Measurements from ENCODE around the gene HOXD9.

The HOXD9 gene

DNA sequence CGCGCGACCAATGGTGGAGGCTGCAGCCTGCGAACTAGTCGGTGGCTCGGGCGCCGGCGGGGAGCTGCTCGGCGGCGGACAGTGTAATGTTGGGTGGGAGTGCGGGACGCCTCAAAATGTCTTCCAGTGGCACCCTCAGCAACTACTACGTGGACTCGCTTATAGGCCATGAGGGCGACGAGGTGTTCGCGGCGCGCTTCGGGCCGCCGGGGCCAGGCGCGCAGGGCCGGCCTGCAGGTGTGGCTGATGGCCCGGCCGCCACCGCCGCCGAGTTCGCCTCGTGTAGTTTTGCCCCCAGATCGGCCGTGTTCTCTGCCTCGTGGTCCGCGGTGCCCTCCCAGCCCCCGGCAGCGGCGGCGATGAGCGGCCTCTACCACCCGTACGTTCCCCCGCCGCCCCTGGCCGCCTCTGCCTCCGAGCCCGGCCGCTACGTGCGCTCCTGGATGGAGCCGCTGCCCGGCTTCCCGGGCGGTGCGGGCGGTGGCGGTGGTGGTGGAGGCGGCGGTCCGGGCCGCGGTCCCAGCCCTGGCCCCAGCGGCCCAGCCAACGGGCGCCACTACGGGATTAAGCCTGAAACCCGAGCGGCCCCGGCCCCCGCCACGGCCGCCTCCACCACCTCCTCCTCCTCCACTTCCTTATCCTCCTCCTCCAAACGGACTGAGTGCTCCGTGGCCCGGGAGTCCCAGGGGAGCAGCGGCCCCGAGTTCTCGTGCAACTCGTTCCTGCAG, at the start of gene HOXD9:
Gene HOXD9, plus strand, starts transcription at position 37 of the 728 bp plus-strand sequence. Its CDS starts 50 bp downstream, at position 87.
- DNase-seq = no peak

DNA sequence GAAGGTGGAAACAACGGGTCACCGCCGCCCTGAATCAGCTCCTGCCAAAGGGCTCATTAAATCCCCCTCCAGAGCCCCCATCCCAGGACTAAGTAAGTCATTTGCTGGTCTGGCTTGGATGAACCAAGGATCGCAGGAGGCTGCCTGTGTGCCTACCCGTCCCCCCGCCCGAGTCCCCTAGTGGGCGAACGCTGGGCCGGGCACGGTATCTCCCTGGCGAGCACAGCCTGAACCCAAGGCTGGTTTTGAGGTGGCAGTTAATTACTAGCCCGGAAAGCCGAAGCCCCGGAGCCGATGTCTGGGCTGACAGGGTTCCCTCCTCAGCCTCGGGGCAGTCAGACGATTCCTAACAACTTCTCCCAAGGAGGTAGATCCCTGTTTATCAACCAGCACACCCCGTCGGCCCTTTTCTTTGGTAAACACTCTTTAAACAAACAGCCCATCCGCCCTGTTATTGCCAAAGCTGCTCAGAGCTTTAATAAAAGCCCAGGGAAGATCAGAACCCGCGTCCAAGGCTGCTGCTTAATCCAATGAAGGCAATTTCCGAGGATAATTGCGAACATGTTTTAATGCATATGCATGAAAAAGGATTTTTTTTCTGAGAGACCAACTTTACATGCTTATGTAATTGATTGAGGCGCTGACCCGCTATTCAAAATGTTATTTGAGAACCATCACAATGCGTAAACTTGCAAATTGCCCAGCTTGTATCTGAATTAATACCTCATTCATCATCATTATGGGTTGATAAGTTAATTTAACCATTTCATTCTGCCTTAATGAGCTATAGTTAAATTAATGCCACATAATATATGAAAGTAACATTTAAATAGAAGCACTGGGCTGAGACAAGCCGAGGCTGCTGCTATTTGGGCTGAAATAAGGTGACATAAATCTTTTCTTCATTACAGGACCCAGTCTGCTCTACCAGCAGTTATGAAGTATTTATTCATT, 49.3 kb upstream of the HOXD9 start:
- DNase-seq = no peak

DNA sequence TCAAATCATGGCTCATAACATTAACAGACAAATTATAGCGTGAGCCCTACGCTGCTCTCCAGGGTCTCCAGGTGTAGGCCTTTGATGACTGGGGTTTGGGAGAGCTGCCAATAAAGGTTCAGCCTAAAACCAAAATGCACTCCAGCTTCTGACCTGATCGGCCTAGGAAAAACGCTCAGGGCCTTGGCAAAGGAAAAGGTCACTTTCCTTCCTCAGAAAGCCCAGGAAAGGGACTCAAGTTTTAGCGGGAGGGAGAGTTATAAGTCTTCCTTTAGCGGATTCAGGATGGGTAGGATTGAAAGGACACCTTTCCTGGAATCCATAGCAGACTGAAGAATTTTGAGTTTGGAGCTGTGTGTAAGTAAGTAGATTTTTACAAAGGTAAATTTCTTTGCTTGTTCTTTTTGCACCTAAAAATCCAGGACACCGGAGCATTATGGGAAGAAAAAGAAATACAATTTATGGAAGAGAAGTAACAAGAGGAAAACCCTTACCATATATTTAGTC, 47.5 kb upstream of the HOXD9 start:
- no peak for DNase-seq

DNA sequence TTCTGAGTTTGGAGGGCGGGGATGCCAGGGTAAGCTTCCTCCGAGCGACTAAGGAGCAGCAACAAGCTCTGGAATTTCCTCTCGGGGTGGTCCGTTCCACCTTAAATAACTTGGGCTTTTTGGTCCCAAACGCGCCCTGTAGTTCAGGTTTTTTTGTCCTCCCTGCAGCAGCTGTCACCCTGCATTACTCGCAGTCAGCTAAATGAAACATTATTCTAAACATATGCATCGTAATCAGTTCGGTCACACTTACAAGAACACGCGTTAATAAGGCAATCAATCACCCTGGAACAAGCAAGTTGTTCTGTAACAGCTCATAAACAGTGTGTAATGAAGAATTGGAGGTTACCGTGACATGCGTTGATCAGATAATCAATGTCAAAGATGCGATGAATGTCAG, 47.0 kb upstream of the HOXD9 start:
- no peak for DNase-seq

DNA sequence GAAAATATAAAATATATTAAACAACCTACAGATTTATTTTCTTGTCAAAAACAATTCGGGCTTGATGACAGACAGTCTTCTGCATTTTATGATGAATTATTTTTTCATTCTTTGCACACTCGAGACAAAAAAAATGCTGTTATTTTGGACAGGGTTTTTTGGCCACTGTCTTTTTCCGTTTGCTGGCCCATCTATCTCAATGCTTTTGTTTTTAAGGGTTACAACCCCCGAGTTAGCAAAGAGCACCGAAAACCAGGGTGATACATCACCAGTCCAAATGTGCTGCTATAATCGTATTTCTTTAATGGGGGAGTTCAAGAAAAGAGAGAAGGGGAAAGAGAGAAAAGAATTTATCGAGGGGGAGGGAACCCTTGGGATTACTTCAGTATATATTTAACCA, 46.5 kb upstream of the HOXD9 start:
- DNase-seq = no peak

DNA sequence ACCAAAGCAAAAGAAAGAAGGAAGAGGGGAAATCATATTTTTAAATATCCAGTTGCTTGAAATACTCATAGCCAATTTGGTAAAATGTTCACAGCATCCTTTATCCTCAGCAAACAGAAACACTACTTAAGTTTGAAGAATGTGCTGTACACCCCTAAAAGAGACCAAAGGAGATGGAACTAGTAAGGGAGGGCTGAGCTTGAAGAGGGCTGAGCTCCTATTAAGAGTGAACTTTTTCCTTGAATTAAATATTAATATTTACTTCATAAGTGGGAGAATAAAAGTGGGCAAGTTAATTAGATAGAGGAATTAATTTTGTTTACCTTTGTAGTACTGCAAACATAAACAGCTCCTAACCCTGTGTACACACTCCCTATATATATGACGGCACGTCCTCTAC, 45.7 kb upstream of the HOXD9 start:
- no peak for DNase-seq

DNA sequence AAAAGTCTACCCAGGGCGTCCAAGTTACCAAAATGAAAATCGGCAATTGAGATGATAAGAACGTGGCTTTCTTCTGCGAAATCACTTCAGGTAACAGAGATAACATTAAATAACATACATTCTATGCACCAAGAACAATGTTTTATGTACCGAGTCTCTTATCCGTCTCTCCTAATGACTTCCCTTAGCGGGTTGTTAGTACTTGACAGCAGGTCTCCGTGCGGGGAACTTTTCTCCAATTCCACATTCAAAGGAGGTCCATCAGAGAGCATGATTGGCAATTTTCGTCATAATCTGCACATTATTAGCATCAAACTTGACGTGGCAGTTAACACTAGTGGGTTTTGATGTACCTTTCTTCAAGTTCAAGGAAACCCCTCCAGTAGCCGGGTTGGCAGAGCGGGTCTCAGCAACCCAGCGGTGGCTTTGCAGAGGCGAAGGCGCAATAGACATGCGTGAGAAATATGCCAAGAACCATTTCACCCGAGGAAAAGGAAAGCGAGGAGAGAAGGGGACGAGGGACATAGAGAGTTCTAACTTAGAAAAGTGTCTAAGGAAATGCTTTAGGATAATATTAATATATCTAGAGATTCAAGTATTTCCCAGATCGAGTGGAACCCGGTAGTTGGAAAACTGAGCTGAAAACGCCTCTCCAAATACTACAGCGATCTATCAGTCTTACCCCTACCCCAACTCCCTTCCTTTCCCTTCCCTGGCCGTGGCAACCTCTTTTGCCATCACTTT, 43.8 kb upstream of the HOXD9 start:
- DNase-seq = no peak

DNA sequence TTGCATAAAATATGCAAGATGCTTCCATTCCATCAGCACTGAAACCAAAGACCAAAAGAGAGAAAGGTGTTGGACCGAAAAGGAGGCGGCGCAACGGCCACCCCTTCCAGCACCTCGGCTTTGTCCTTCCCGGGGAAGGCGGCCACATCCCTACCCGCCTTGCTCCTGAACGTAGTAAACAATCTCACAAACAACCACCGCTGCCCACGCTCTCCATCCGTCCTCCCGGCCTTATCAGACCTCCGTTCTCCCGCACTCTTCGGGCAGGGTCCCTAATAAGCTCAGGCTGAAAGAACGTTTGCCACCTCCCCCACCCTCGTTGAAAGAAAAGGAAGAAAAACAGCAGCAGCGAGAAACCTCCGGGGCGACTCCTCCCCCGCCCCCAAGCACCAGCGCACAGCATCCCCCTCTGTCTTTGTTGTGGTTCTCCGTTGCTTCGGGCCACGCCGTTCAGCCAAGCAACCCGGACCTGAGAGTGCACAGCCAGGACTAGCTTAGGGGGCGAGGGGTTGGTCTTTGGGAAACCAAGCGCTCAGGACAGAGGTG, 43.2 kb upstream of the HOXD9 start:
- DNase-seq = no peak

DNA sequence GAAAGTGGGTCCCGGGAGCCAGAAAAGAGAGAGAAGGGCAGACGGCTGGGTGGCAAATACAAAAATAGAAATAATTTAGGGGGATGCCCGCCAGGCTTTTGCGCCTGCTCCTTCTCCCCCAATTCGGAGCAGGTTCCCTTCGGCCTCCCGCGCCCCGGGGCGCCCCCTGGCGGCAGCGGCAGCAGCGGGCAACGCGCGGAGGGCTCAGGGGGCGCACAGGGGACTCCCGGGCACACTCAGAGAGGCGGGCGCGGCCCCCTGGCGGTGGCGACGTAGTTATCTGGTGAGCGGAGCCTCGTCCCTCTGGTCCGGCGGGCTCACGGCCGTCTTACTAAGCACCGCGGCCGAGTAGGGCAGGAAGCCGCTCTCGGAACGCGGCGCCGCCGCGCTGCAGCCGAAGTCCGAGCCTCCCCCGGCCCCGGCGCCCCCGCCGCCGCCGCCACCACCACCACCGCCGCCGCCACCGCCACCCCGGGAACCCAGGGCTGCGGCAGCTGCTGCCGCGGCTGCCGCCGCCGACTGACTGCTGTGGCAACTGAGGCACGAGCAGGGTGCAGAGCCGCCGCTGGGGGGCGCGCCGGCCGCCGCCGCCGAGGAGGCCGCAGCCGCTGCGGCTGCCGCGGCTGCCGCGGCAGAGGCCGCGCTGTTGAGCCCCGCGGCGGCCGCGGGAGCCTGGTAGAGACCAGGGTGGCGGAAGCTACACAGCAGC, 42.5 kb upstream of the HOXD9 start:
- no peak for DNase-seq

DNA sequence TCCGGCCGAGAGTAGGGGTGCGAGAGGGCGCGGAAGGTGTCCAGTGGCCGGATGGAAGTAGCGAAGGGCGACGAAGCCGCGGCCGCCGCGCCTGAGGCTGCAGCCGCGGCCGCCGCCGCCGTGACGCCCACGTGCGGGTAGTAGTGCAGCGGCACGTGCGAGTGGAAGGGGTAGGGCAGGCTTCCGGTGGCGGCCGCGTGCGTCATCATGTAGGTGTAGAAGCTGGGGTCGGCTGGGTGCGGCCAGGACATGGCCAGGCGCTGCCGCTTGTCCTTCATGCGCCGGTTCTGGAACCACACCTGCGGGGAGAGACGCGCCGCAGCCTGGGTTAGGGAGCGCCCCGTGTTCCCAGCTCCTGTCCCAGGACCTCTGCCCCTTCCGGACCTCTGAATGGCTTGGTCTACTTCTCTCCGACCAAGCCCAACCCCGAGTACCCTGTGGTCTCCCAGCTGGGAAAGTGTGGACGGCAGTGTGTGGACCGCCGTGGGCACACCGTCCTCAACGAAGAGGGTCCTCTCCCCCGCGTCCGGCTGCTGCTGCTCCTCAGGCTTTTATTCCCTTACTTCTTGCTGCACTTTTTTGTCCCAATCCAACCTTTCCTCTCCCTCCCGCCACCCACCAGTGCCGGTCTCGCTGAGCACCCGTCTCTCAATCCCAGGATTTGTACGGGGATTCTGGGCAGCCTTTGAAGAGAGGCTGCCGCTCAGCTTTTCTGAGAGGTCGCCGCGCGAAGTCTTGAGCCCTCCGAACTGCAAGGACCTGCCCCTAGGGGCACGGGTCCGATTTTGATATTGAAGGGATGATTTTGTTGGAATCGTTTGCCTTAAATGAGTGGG, 41.8 kb upstream of the HOXD9 start:
- DNase-seq = no peak

DNA sequence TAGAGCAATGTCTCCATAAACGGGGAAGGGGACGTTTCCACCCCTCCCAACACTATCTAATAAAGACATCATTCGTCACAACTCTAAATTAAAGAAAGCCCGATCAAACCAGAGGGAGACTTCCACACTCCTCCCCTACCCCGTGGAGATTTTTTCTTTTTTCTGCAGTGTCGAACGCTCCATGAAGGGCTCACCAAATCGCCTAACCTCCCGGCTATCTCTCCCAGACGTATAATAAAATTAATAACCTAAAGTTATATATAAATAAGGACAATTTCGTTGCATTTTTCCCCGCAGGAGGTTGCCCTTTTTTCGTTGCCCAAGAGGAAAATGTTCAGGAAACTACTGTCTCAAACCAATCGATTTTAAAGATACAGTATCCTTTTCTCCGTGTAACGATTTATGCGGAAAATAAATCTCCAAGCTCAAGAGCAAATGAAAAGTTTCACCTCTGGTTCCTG, 41.1 kb upstream of the HOXD9 start:
- no peak for DNase-seq

DNA sequence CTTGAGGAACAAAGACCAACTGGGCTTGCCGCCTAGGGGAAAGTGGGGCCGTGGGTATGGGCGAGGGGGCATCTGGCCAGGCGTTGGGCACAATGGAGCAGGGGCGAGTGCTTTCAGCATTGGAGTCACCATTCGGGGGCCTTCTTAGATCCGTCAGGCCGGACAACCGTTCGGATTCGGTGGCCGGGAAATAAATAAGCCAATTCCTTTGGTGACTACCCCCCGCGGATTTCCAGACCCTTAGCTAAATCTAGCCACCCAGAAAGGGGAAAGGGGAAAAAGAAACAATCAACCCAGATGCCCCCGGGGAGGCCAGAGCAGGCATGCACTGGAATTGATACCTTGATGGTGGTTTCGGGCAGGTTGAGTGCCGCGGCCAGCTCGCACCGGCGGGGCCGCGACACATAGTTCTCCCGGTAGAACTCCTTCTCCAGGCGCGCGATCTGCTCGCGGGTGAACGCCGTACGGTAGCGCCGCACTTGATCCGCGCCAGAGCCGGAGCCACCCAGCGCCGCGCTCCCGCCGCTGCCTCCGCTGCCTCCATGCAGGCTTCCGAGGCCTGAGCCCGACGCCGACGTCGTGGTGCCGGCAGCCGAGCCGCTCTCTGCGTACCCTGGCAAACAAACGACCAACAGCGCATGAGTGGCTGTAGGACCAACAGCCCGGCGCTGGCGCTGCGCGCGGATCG, 40.5 kb upstream of the HOXD9 start:
- DNase-seq = no peak

DNA sequence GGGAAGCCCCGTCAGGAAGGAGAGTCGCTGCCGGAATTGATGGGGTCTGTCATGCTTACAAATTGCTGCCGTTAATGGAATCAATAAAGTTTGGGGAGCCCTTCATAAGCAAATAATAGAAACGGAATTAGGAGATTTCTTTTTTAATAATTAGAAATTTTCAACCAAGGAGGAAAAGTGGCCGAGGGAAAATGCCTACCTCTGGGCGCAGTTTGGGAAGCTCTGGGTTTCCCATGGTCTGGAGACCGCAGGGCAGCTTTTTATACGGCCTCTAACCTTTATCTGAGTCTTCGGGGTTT, 40.0 kb upstream of the HOXD9 start:
- no peak for DNase-seq

DNA sequence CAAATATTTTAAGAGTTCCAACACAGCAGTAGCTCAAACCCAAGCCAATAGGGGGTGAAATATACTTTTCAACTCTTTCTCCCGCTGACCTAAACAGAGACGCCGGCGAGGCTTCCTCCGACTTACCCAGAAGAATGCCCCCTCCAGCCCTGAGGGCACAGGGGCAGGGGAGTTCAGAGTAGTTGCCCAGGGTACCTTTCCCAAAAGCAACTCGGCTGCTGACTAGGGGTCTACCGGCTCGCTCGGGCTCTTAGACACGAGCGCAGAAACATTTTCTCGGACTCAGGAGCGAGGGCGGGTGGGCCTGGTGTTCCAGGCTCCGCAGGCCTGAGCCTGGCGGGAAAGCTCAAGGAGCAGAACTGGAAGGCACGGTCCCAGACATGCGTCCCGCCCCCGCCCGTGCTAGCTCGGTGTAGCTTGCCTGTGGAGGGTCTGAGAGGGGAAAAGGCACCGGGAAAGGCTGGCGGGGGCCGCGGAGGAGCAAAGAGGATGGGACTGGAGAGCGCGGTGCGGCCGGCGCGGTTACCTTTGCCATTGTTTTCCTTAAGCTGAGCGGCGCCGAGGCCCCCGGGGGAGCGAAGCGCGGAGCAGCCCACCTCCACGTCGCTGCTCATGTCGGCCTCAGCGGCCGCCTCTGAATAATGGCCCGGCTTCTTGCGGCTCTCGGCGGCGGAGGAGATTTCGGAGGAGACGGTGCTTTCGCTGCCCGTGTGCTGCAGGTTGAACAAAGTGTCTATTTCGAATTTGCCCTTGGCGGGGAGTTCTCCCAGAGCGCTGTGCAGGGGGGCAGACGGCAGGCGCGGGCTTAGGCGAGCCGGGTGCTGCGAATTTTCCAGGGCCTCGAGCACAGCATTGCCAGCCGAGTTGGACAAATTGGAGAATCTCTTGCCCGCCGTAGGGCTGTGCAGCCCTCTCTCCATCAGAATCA, 39.4 kb upstream of the HOXD9 start:
- DNase-seq = no peak

DNA sequence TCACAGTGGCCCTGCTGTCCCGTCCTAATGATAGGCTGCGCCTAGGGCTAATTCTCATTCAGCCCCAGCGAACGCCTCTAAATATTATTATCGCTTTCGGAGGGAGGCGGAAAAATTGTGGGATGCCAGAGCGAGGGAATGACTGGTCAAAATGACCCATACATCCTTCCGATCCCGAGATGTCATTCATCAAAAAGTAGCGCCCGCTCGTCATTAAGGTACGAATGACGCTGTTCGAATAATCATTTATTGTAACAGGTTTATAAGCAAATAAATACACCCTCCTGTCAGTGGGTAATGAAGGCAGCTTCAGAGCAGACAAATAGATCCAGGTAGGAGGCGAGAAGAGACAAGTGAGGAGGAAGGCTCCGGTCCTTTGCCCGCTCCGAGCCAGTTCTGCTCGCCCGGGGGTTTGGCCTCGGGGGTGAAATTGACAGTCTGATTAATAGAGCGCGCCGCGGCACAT, 38.7 kb upstream of the HOXD9 start, which contains the start of gene EVX2:
Gene EVX2, minus strand, starts transcription at position 167 of the 466 bp plus-strand sequence. CDS start 186 bp downstream, outside the sequence.
- DNase-seq = no peak

DNA sequence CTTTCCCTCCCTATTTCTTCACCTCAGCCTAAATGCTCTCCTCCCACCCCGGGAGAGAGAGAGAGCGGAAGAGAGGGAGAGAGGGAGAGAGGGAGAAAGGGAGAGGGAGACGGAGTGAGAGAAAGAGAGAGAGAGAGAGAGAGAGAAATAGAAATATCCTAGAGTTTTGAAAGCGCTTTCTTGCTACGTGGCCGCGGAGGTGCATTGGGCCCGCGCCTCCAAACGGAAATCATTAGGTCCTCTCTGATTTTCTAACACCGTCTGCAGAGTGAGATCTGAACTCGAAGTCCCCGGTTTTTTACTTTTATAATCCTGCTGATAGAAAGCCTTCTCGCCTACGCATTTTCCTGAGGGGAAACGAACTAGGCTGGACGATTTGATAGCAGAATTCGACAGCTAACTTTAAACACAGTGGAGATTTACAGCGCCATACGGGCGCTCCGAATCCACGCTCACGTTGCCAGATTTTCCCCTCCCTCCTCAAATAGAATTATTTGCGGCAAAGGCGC, 37.9 kb upstream of the HOXD9 start:
- DNase-seq = no peak

DNA sequence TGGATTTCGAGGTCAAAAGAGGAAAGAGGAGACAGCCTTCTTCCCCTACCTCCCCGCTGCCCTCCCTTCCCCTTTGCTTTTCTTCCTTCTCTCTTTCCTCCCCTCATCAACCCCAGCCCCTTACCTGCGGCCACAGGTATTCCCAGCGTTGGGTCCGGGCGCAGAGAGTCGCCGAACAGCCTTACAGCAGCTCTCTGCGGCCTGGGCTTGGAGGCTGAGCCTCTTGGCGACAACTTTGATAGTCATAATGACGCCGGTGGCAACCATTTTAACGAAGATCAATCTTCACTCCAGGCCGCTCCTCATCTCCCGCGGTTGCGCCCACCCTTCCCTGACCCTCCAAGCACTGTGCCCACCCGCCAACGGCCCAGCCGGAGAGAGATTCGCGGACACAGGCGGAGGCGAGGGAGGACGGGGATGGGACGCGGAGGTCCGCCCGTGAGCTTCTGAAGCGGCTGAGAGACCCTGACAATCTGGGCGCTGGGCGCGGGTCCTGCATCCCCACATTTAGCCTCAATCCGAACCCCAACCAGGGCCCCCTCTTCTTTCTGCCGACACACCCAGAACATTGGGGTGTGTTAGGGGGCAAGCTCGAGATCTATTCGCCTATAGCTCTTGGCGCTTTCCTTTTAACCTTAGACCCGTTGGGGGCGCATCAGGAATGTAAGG, 37.3 kb upstream of the HOXD9 start:
- no peak for DNase-seq

Measured in kidney glomerular epithelial cell (primary cell).